Measurements from ENCODE around the gene MATR3.

The MATR3 gene

GRCh38 chr5:139369181-139369580 lies 75.6 kb downstream of the MATR3 start:
- TF ChIP-seq CTCF (IDR thresholded peaks at IDR 0.05; ENCODE audit: unreplicated experiment in 3 of 3), result no peak
- peak overlapping the region; percentile 38 to 67 (median 57) for H3K27ac Mint-ChIP-seq

GRCh38 chr5:139371482-139372435 lies 78.2 kb downstream of the MATR3 start:
- Mint-ChIP-seq H3K4me3 (no peak overlapping the region), H3K27ac (peak overlapping the region in 1 of 3 experiments; percentile 17), H3K9me3 (no peaks in the 10 kb centered on the region), H3K36me3 (ENCODE audit: low read depth) (peaks cover 48% of the 10 kb centered on the region), H3K27me3 (ENCODE audit: low read depth) (no peaks in the 10 kb centered on the region), H3K4me1 (peaks cover 19% of the 10 kb centered on the region)
- no peak for TF ChIP-seq CTCF (IDR thresholded peaks at IDR 0.05; ENCODE audit: unreplicated experiment in 3 of 3)

More at GRCh38 chr5:139369181-139369580, 75.6 kb downstream of the MATR3 start:
- H3K27me3 Mint-ChIP-seq (ENCODE audit: low read depth), result no peaks in the 10 kb centered on the region
- peaks cover 58% of the 10 kb centered on the region for H3K36me3 Mint-ChIP-seq (ENCODE audit: low read depth)
- H3K4me3 Mint-ChIP-seq, result no peak overlapping the region
- H3K9me3 Mint-ChIP-seq, result no peaks in the 10 kb centered on the region
- H3K4me1 Mint-ChIP-seq, result peaks cover 25% of the 10 kb centered on the region

- TF ChIP-seq CTCF (IDR thresholded peaks at IDR 0.05; ENCODE audit: unreplicated experiment in 3 of 3), result no peak
- peaks cover 9% of the 10 kb centered on the region for H3K4me1 Mint-ChIP-seq
- peaks cover 42% of the 10 kb centered on the region for H3K36me3 Mint-ChIP-seq (ENCODE audit: low read depth)
- no peak overlapping the region for H3K27ac Mint-ChIP-seq
- H3K9me3 Mint-ChIP-seq, result no peaks in the 10 kb centered on the region
- H3K27me3 Mint-ChIP-seq (ENCODE audit: low read depth), result no peaks in the 10 kb centered on the region
- H3K4me3 Mint-ChIP-seq, result no peak overlapping the region
These were observed 81.4 kb downstream of the MATR3 start for GRCh38 chr5:139374909-139375308.

GRCh38 chr5:139376364-139376763 lies 82.8 kb downstream of the MATR3 start:
- H3K36me3 Mint-ChIP-seq (ENCODE audit: low read depth), result peaks cover 36% of the 10 kb centered on the region
- TF ChIP-seq CTCF (IDR thresholded peaks at IDR 0.05; ENCODE audit: unreplicated experiment in 3 of 3), result no peak

GRCh38 chr5:139377226-139377625 lies 83.7 kb downstream of the MATR3 start:
- Mint-ChIP-seq H3K27me3 (ENCODE audit: low read depth) (no peaks in the 10 kb centered on the region), H3K9me3 (no peaks in the 10 kb centered on the region), H3K4me3 (no peak overlapping the region), H3K4me1 (peaks cover 9% of the 10 kb centered on the region), H3K27ac (no peak overlapping the region), H3K36me3 (ENCODE audit: low read depth) (peaks cover 29% of the 10 kb centered on the region)
- no peak for TF ChIP-seq CTCF (IDR thresholded peaks at IDR 0.05; ENCODE audit: unreplicated experiment in 3 of 3)

More at GRCh38 chr5:139376364-139376763, 82.8 kb downstream of the MATR3 start:
- H3K27me3 Mint-ChIP-seq (ENCODE audit: low read depth), result no peaks in the 10 kb centered on the region
- H3K9me3 Mint-ChIP-seq, result no peaks in the 10 kb centered on the region
- no peak overlapping the region for H3K27ac Mint-ChIP-seq
- peaks cover 9% of the 10 kb centered on the region for H3K4me1 Mint-ChIP-seq
- no peak overlapping the region for H3K4me3 Mint-ChIP-seq
